Fibroblast of skin of scalp (primary cell): ENCODE results near the gene DKK3.

Experiments
- DNase-seq: peaks from one replicate; pipeline ENCODE4 v3.0.0-alpha.2; 2013

Gene DKK3

GRCh38 chr11:11981364-11981763 lies 27.1 kb downstream of the DKK3 start:
- DNase-seq = no peak

- DNase-seq = peak; percentile 76
Measured at GRCh38 chr11:11980841-11981308, 27.6 kb downstream of the DKK3 start.

DNA sequence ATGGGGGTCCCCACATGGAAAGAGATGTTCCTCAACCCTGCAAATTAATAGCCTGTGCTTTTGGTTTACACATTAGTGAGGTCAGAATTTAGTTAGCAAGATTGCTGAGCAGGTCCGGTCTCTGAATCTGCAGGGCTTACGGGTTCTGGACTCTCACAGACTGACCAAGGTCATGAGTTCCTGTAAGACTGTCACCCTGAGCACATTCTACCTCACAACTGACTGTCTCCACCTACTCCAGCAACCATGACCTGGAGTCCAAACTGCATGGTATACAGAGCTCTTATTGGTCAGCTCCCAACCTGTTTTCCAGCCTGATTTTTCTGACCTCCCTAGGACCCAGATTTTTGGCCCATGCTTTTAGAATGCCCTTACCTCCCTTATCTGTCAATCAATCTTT lies 28.2 kb downstream of the DKK3 start:
- DNase-seq = no peak

- peak; percentile 58 for DNase-seq
Measured at GRCh38 chr11:11979488-11980117, 28.8 kb downstream of the DKK3 start.

GRCh38 chr11:11978792-11979487 lies 29.5 kb downstream of the DKK3 start:
- peak; percentile 78 for DNase-seq

DNA sequence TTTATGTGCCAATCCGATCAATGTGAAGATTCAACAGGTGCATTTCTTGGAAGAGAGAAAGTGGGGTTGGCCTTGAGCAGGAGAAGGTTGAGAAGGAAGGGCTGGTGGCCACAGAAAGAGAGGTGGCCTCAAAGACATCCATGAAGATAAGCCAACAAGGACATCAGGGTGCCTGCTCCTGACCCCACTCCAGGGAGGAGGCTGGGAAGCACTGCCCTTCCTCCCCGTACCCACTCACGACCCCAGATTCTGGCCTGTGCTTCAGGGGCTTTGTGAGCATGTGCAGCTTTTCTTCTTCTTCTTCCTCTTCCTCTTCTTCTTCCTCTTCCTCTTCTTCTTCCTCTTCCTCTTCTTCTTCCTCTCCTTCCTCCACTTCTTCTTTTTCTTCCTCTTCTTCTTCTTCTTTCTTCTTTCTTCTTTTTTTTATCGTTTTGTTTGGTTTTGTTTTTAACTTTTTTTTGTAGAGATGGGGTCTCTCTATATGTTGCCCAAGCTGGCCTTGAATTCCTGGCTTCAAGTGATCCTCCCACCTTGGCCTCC lies 30.3 kb downstream of the DKK3 start:
- DNase-seq = no peak

DNA sequence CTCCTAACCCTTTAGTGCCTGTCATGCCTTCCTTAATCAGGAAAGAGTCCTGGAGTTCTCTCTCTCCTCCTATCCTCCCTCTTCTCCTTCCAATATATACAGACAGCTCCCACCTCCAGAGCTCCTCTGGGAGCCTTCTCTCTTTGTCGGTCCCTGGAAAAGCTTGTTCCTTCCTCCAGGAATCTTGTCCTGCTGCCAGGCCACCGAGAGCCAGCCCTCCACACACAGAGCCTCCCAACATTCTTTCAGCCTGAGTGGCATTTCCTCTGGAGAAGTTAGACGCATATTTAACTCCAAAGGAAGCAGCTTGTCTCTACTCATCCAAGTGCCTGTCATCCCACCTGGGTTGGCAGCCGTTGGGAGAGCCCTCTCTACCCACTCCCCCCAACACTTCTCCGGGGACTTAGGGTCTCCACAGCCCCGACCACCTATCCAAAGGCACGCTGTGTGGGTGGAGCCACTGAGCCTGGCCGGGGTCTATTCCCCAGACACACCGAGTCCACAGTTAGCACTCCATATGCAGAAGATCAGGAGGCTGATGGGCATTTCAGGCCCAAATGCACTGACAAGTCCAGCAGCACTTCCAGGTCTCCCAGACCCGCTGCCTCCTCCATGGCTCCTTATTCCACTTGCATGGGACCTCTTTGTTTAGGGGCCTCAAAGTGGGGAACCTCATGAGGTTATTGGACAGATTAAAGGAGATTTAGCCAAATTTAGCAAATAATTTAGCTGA lies 31.1 kb downstream of the DKK3 start:
- peak; percentile 97 for DNase-seq

DNA sequence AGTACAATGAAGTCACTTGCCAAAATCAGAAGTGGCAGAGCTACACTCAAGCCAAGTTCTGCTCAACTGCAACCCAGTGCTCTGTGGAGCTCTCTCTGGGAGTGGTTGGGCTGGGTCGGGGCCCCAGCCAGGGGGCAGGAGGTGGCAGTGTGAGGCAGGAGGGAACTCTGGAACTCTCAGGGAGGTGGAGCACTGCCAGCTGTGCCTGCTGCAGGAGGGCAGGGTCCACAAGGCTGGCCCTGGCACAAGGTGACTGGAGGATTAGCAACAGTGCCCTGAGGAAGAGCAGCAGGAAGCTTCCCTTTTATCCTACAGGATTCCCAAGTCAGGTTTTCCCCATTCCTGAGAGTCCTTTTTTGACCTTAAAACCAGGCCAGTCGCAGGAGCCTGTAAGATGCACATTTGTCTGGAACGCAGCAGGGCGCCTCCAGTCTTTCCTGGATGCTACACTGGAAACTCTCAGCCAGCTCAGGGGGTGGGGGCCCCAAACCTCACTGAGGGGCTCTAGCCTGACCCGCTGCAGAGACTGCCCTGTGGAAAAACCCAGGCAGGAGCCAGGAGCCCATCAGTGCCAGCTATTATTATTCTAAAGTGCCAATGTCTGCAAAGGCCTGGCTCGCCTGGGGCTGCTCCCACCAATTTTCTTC lies 31.8 kb downstream of the DKK3 start:
- no peak for DNase-seq

GRCh38 chr11:11975201-11976092 lies 33.0 kb downstream of the DKK3 start:
- no peak for DNase-seq

- peak; percentile 80 for DNase-seq
Measured at GRCh38 chr11:11973866-11974265, 34.6 kb downstream of the DKK3 start.

- DNase-seq = peak; percentile 93
Measured at GRCh38 chr11:11973361-11973800, 35.0 kb downstream of the DKK3 start.

DNA sequence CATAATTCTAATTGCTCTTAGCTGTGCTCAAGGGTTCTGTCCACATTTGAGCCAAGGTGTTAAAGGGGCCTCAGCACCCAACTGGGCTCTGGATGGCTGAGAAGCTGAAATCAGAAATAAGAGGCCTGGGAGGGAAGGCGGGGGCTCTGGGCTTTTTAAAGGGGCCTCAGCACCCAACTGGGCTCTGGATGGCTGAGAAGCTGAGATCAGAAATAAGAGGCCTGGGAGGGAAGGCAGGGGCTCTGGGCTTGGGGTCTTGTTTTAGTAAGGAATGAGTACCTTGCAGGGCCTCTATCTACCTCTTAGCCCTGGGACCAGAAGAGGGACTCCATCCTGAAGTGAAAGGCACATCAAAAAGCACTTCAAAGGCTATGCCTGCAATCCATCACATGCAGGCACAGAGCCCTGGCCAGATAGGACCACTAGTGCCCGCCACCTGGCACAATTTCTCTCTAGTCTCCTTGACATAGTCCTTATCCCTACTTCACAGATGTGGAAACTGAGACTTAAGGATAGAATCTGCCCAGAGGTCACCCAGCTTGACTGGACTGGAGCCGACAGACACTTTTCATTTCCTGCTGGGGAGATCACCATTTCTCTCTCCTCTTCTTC lies 35.6 kb downstream of the DKK3 start:
- no peak for DNase-seq

DNA sequence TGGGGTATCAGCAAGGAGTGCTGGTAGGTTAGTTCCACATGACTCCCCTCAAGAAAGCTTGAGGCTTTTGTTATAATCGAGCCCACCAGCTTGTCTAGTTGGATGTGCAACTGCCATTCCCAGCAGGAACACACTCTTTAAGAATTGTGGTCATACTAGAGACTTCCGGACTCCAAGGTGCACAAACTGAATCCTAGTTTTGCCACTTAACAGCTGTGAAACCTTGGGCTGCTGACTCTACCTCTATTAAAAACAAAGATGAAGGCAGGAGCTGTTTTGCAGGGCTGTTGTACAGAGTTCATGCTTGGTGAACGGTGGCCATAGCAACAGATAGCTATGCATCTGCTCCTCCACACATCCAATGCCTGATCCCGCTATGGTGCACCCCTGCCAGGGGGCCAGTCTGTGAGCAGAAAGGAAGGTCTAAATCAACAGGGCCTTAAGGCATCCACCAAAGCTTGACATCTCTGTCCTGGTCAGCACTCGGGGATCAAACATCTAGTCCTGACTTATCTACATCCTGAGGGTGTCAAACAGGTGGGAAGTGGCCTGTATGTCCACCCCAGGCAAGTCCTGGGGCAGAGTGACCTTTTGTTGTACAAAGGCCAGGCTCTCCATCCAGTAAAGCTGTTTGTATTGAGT lies 36.4 kb downstream of the DKK3 start:
- DNase-seq = no peak

- no peak for DNase-seq
Measured at GRCh38 chr11:11970556-11970955, 37.9 kb downstream of the DKK3 start.

DNA sequence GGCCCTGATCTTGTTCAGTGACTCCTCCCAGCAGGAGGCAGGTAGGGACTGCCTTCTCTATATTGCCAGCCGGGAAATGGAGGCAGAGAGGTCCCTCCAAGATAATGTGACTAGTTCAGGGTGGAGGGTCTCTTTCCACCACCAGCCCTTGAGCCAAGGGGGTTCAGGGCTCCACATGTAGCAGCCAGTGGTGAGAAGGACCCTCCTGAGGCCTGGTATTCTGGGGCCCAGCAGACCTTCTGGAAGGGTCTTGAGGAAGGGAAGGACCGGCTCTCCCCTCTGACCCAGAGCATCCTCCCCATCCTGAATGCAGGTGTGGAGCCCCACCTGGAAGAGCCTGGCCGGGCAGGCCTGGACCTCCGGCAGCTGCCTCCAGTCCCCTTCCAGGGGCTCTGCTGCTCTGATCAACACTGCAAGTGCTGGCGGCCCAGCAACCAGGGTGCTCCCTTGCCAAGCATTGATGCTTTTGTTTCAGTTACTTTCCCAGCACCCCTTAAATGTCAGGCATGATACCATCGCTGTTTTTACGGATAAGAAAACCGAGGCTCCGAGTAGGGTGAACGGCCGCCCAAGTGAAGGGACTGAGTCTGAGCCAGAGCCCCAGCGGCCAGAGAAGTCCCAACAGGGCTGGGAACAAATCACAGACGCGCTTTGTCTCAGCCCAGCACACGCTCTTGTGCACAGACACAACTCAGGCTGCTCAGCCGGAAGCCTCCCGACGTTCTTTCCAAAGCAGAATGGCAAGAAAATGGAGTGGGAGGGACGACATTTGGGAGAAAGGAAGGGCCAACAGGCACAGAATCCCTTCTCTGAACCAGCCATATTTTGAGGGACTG lies 38.8 kb downstream of the DKK3 start:
- DNase-seq = no peak

GRCh38 chr11:11968511-11969280 lies 39.7 kb downstream of the DKK3 start:
- peak; percentile 94 for DNase-seq

GRCh38 chr11:11967669-11968510 lies 40.5 kb downstream of the DKK3 start:
- DNase-seq = no peak
